WTC11 (cell line): ENCODE data around the gene BMF.

Experiments used
- CTCF ChIP-seq: fragments of 200-600 bp; IDR thresholded peaks from 2 replicates; pipeline ENCODE4 v1.8.0; 2022; ENCODE audit warnings: antibody characterized with exemption
- ZNF232 ChIP-seq: sonication (generic); formaldehyde crosslinking; IDR thresholded peaks from 2 replicates; pipeline ENCODE4 v1.8.0; 2022; ENCODE audit warnings: mild to moderate bottlenecking, missing genetic modification reagents

- no peak for TF ChIP-seq CTCF
- no peak for TF ChIP-seq ZNF232 (CRISPR knock-in tag)
Measured at GRCh38 chr15:40055576-40056293, 52.9 kb downstream of the BMF start.
